ENCODE measurements around the gene PPP1R3G.

DNA sequence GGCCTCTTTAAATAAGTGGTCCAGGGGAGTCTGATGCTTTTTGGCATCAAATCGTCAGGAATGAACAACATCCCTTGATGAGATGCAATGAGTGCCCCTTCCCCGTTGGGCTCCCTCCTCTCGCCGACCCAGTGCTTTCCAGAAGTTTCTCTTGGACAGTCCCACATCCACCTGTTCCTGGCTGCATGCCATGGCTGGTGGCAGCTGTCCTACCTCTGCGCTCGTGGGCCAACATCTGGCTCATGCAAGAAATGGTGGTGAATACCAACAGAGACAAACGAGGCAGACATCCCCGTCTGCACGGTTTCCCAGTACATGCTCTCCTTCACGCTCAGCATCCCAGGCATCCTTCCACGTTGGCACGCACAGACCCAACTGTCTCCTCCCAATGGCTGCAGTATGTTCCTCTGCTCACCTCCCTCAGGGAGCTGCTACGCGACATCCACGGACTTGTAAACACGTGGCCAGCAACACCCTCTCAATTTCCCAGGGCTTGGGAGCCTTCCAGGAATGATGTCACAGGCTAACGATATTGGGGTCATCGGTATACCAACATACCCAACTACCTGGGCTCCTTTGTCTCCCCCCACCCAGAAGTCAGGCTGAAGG is 37.5 kb downstream of the PPP1R3G start:
- no peak for TF ChIP-seq CTCF (IDR thresholded peaks at IDR 0.05)
- TF ChIP-seq ZFX (IDR thresholded peaks at IDR 0.05; ENCODE audit: borderline replicate concordance), result no peak

All from 22Rv1 (cell line).